NT2/D1 (cell line): ENCODE results near the gene UPF2.

Experiments
- DNase-seq: peaks from one replicate; pipeline ENCODE4 v3.0.0-alpha.2; 2011; ENCODE audit warnings: low read depth, low spot score
- H3K27me3 ChIP-seq: 2 replicates; pipeline ENCODE4 v1.6.0; 2011; ENCODE audit warnings: mild to moderate bottlenecking; ENCODE audit not compliant: insufficient read length, insufficient read depth
- H3K36me3 ChIP-seq: 2 replicates; pipeline ENCODE4 v1.6.1; 2011; ENCODE audit warnings: mild to moderate bottlenecking, low read length, mixed read lengths; ENCODE audit not compliant: insufficient read depth, insufficient read length
- H3K4me1 ChIP-seq: 2 replicates; pipeline ENCODE4 v1.5.1; 2011; ENCODE audit not compliant: insufficient read depth, insufficient read length
- H3K4me3 ChIP-seq: 2 replicates; pipeline ENCODE4 v1.5.1; 2011; ENCODE audit warnings: low read depth; ENCODE audit not compliant: insufficient read length
- H3K9ac ChIP-seq: 2 replicates; pipeline ENCODE4 v1.6.0; 2011; ENCODE audit warnings: low read depth; ENCODE audit not compliant: insufficient read length
- H3K9me3 ChIP-seq: 2 replicates; pipeline ENCODE4 v1.5.1; 2011; ENCODE audit warnings: mild to moderate bottlenecking, low read length; ENCODE audit not compliant: insufficient read depth
- SUZ12 ChIP-seq: IDR thresholded peaks from 2 replicates; pipeline ENCODE4 v1.6.1; 2011; ENCODE audit not compliant: insufficient read length, insufficient read depth; ENCODE audit errors: extremely low read depth
- YY1 ChIP-seq: IDR thresholded peaks from 2 replicates; pipeline ENCODE4 v1.6.1; 2011; ENCODE audit not compliant: insufficient read length, insufficient read depth
- ZNF274 ChIP-seq: IDR thresholded peaks from 2 replicates; pipeline ENCODE4 v1.6.1; 2011; ENCODE audit warnings: mild to moderate bottlenecking, low read depth, low read length

UPF2 gene

DNA sequence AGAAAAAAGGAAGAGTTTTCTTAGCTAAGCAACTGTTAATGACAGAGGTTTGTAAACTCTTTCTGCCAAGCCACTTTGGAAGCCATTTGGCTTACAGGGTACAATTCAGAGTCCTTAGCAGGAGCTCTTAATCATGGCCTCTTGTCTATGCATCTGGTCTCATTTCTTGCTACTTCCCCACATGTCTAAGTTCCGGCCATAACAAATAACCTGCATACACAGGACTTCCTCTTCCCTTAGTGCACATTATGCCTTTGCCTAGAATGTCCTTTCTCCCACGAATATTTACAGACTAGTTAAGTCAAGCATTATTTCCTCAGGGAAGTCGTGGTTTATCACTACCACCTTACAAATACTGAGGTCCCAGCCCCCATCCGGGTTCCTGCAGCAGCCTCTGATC lies 8.6 kb upstream of the UPF2 start:
- Histone ChIP-seq H3K36me3 (no peaks in the 10 kb centered on the region), H3K9me3 (no peaks in the 10 kb centered on the region), H3K4me1 (no peaks in the 10 kb centered on the region), H3K4me3 (no peak overlapping the region), H3K9ac (no peak overlapping the region), H3K27me3 (no peaks in the 10 kb centered on the region)
- DNase-seq = no peak
- TF ChIP-seq YY1 (no peak), ZNF274 (no peak), SUZ12 (no peak)

DNA sequence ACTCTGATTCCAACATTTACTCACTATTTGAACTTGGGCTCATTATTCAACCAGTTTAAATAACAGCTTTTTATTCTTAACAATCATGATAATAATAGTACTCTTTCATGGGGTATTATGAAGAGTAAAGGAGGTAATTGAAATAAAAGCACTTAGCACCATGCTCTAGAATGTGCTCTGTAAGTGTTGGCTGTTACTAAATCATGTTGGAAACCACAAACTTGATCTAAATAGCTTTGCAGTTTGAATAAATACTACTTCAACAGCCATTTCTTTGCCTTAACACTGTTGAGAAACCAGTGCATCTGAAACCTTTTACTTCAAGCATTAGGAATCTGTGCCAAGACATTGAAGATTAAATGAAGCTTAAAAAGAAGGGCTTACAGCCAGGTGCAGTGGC lies 7.9 kb upstream of the UPF2 start:
- TF ChIP-seq ZNF274 (no peak), SUZ12 (no peak), YY1 (no peak)
- DNase-seq = no peak
- H3K4me3 ChIP-seq = no peak overlapping the region
- H3K27me3 ChIP-seq = no peaks in the 10 kb centered on the region
- H3K36me3 ChIP-seq = no peaks in the 10 kb centered on the region
- H3K4me1 ChIP-seq = no peaks in the 10 kb centered on the region
- no peaks in the 10 kb centered on the region for H3K9me3 ChIP-seq
- H3K9ac ChIP-seq = no peak overlapping the region

DNA sequence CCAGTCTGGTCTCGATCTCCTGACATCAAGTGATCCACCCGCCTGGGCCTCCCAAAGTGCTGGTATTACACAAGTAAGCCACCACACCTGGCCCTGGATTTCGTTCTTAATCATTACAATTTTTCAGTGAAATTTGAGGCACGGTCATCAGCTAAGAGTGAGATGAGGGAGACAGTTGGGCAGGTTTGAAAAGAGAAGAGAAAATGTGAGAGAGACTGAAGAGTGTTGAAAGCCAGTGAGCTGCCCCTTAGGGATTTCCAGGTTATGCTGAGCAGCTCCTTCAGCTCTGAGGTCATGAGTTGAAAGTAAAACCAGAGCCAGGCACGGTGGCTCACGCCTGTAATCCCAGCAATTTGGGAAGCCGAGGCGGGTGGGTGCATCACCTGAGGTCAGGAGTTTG lies 5.9 kb upstream of the UPF2 start:
- H3K27me3 ChIP-seq = no peaks in the 10 kb centered on the region
- no peaks in the 10 kb centered on the region for H3K4me1 ChIP-seq
- no peak overlapping the region for H3K9ac ChIP-seq
- no peak overlapping the region for H3K4me3 ChIP-seq
- no peaks in the 10 kb centered on the region for H3K36me3 ChIP-seq
- no peak for DNase-seq
- no peak for TF ChIP-seq YY1
- TF ChIP-seq SUZ12 = no peak
- TF ChIP-seq ZNF274 = no peak
- H3K9me3 ChIP-seq = peaks cover 3% of the 10 kb centered on the region; the same call in 1 of the 2 replicates

DNA sequence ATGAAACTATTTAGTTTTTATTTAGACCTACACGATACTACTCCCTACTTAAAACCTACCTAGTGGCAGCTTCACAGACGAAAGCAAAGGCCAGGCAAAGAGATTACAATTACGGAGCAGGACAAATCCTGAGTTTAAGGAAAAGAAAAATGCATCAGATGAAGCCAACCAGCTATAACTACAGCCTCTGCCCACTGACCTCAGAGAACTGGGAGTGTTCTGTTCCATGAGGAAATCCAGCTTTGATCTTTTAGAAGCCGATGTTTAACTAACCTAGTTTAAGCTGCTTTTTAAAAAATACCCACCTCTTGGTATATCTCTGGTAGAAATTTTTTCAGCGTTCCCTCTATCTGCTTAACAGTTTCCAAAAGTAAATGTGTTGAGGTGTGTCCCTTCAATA lies 3.0 kb upstream of the UPF2 start:
- Histone ChIP-seq H3K4me1 (no peaks in the 10 kb centered on the region), H3K36me3 (peaks cover 2% of the 10 kb centered on the region), H3K4me3 (no peak overlapping the region), H3K27me3 (no peaks in the 10 kb centered on the region), H3K9ac (no peak overlapping the region), H3K9me3 (peaks cover 3% of the 10 kb centered on the region; the same call in 1 of the 2 replicates)
- TF ChIP-seq SUZ12 (no peak), ZNF274 (no peak), YY1 (no peak)
- DNase-seq = no peak

DNA sequence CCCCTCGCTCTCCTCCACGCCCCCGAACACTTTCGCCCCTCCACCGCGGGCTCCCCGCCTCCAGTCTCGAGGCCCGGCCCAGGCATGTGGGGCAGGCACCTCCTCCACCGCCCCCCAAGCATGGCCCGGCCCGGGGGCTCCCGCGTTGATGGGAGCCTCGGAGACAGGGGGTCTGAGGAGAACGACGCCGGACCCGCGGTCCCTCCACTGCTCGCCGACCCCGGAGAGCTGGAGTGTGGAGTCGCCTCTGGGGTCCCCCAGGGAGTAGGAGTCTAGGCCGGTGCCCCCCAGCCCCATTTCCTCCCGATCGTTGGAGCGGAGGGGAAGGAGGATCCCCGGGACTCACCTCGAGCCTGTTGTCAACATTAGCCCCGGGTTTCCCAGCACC lies 206 bp downstream of the UPF2 start:
- Histone ChIP-seq H3K9ac (peak overlapping the region; percentile 88), H3K4me3 (peak overlapping the region; percentile 87), H3K27me3 (no peaks in the 10 kb centered on the region), H3K36me3 (peaks cover 5% of the 10 kb centered on the region), H3K9me3 (peaks cover 3% of the 10 kb centered on the region; the same call in 1 of the 2 replicates), H3K4me1 (no peaks in the 10 kb centered on the region)
- no peak for DNase-seq
- no peak for TF ChIP-seq YY1
- TF ChIP-seq ZNF274 = no peak
- no peak for TF ChIP-seq SUZ12

DNA sequence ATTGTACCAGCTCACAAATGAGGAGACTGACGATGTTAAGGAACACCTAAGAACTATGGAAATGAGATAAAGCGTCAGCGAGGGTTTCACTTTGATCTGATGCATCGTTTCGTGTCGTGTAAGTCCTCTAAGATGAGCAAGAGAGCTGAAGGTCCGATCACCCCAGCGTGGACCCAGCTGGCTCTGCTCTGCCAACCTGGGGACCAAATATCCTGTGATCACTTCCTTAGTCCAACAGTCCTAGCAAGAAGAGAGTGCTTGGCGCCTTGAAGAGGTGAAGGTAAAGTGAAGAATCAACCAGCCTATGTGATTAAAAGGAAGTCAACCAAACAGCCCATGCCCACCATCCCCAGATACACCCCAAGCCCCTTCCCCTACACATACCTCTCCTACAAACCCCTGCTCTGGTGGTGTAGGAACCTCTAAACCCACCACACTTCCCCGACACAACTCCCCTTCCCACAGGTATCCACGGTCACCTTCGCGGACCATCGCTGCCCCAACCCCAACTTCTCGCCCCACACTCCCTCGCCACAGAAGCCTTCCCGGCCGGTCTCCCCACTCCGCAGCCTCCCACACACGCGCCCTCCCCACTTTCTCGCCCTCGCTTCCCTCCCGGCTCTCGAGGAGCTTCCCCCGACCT lies 722 bp downstream of the UPF2 start:
- H3K9ac ChIP-seq = peak overlapping the region; percentile 88
- H3K4me1 ChIP-seq = no peaks in the 10 kb centered on the region
- no peak for DNase-seq
- TF ChIP-seq SUZ12 (no peak), ZNF274 (no peak), YY1 (no peak)
- H3K27me3 ChIP-seq = no peaks in the 10 kb centered on the region
- H3K9me3 ChIP-seq = peaks cover 3% of the 10 kb centered on the region; the same call in 1 of the 2 replicates
- H3K4me3 ChIP-seq = peak overlapping the region; percentile 87
- H3K36me3 ChIP-seq = peaks cover 5% of the 10 kb centered on the region

DNA sequence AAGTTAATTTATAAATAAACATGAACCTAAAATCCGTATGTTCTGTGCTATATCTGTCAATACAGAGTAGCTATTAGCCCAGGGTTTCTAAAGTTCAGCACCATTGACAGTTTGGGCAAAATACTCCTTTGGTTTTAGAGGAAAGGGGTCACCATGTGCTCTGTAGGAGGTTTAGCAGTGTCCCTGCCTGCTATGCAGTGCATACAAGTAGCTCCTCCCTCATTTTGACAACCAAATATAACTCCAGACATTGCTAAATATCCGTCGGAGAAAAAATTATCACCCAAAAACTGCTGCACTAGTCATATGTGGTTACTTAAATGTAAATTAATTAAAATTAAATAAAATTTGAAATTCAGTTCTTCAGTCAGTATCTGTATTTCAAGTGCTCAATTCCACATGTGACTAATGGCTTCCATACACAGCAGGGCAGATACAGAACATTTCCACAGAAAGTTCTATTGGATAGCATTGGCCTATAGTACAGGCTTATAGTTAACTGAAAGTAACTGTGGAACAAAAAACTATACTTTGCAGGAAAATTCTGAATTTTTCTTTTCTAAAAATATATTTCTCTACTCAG lies 6.4 kb downstream of the UPF2 start:
- Histone ChIP-seq H3K9ac (no peak overlapping the region), H3K36me3 (peaks cover 41% of the 10 kb centered on the region), H3K4me3 (no peak overlapping the region), H3K4me1 (no peaks in the 10 kb centered on the region), H3K27me3 (no peaks in the 10 kb centered on the region), H3K9me3 (no peaks in the 10 kb centered on the region)
- TF ChIP-seq SUZ12 (no peak), ZNF274 (no peak), YY1 (no peak)
- DNase-seq = no peak
